Renal pelvis (tissue), 12 donors: ENCODE measurements around the gene SLC10A3. TPM values are rescaled to one million over a fixed set of nuclear protein-coding genes. Genes with fewer than 3 reads are reported as not detected.

ENCODE experiments used
- DNase-seq: peaks from one replicate; pipeline ENCODE4 v3.0.0-alpha.2; 2013
- long read RNA-seq, 16 experiments: transcript quantifications; one replicate each; lab custom pipeline, GENCODE V29; 2026
- polyA plus RNA-seq, 3 donors: library from polyadenylated mRNA; unstranded; fragments of 120-200 nt; gene quantifications; one replicate each; pipeline ENCODE4 v1.2.1, GENCODE V29; 2013; ENCODE audit not compliant: insufficient read length in 3 of 3

The SLC10A3 gene
- 10 to 100 TPM; 20.0 to 24.1 (median 20.9) TPM for polyA plus RNA-seq
- long read RNA-seq, donor 1, partial matches to known transcripts, result 0 of 3 reads
- long read RNA-seq, donor 1, other reads (novel, unspliced or antisense), result 0 of 3 reads
- long read RNA-seq, donor 2, transcript SLC10A3-201 (2 exons, 2,161 nt), result major isoform, 11 of 14 reads
- long read RNA-seq, donor 2, partial matches to known transcripts, result 0 of 14 reads
- long read RNA-seq, donor 2, other reads (novel, unspliced or antisense), result 0 of 14 reads
- long read RNA-seq, donor 3, transcript SLC10A3-201 (2 exons, 2,161 nt), result major isoform, 5 of 13 reads
- long read RNA-seq, donor 3, partial matches to known transcripts, result 7 of 13 reads
- long read RNA-seq, donor 3, other reads (novel, unspliced or antisense), result 0 of 13 reads
- long read RNA-seq, donor 4, transcript SLC10A3-201 (2 exons, 2,161 nt), result major isoform, 12 of 12 reads
- long read RNA-seq, donor 4, partial matches to known transcripts, result 0 of 12 reads
- long read RNA-seq, donor 4, other reads (novel, unspliced or antisense), result 0 of 12 reads
- long read RNA-seq, donor 5, partial matches to known transcripts, result 0 of 4 reads
- long read RNA-seq, donor 5, other reads (novel, unspliced or antisense), result 0 of 4 reads
- long read RNA-seq, donor 6, partial matches to known transcripts, result 0 of 3 reads
- long read RNA-seq, donor 6, other reads (novel, unspliced or antisense), result 0 of 3 reads
- long read RNA-seq, donor 7, transcript SLC10A3-201 (2 exons, 2,161 nt), result major isoform, 5 of 7 reads
- long read RNA-seq, donor 7, partial matches to known transcripts, result 0 of 7 reads
- long read RNA-seq, donor 7, other reads (novel, unspliced or antisense), result 0 of 7 reads
- long read RNA-seq, donor 8, partial matches to known transcripts, result 0 of 3 reads
- long read RNA-seq, donor 8, other reads (novel, unspliced or antisense), result 0 of 3 reads
- long read RNA-seq, donor 9, transcript SLC10A3-201 (2 exons, 2,161 nt), result major isoform, 10 of 11 reads
- long read RNA-seq, donor 9, partial matches to known transcripts, result 0 of 11 reads
- long read RNA-seq, donor 9, other reads (novel, unspliced or antisense), result 0 of 11 reads
- long read RNA-seq, donor 10, transcript SLC10A3-201 (2 exons, 2,161 nt), result major isoform, 5 of 6 reads
- long read RNA-seq, donor 10, partial matches to known transcripts, result 0 of 6 reads
- long read RNA-seq, donor 10, other reads (novel, unspliced or antisense), result 0 of 6 reads
- long read RNA-seq, donor 11, transcript SLC10A3-201 (2 exons, 2,161 nt), result major isoform, 6 of 13 reads
- long read RNA-seq, donor 11, partial matches to known transcripts, result 7 of 13 reads
- long read RNA-seq, donor 11, other reads (novel, unspliced or antisense), result 0 of 13 reads
- long read RNA-seq, donor 12, transcript SLC10A3-201 (2 exons, 2,161 nt), result major isoform, 14 of 16 reads
- long read RNA-seq, donor 12, partial matches to known transcripts, result 0 of 16 reads
- long read RNA-seq, donor 12, other reads (novel, unspliced or antisense), result 0 of 16 reads
- long read RNA-seq, donor 13, transcript SLC10A3-201 (2 exons, 2,161 nt), result major isoform, 6 of 7 reads
- long read RNA-seq, donor 13, partial matches to known transcripts, result 0 of 7 reads
- long read RNA-seq, donor 13, other reads (novel, unspliced or antisense), result 0 of 7 reads
- long read RNA-seq, donor 14, transcript SLC10A3-201 (2 exons, 2,161 nt), result major isoform, 11 of 13 reads
- long read RNA-seq, donor 14, partial matches to known transcripts, result 0 of 13 reads
- long read RNA-seq, donor 14, other reads (novel, unspliced or antisense), result 0 of 13 reads
- long read RNA-seq, donor 15, transcript SLC10A3-201 (2 exons, 2,161 nt), result major isoform, 9 of 10 reads
- long read RNA-seq, donor 15, partial matches to known transcripts, result 0 of 10 reads
- long read RNA-seq, donor 15, other reads (novel, unspliced or antisense), result 0 of 10 reads
- long read RNA-seq, donor 16, transcript SLC10A3-201 (2 exons, 2,161 nt), result major isoform, 8 of 8 reads
- long read RNA-seq, donor 16, partial matches to known transcripts, result 0 of 8 reads
- long read RNA-seq, donor 16, other reads (novel, unspliced or antisense), result 0 of 8 reads

- DNase-seq, result peak; percentile 90
Observed at GRCh38 chrX:154490414-154491083, at the start of gene SLC10A3. SLC10A3 (minus strand) TSS chrX:154490629; CDS start chrX:154488940, 1,689 bp downstream.

- DNase-seq, result no peak
Observed at GRCh38 chrX:154539077-154539476, 48.6 kb upstream of the SLC10A3 start.

GRCh38 chrX:154535892-154536291 lies 45.5 kb upstream of the SLC10A3 start:
- DNase-seq, result no peak

GRCh38 chrX:154534526-154535322 lies 44.3 kb upstream of the SLC10A3 start:
- DNase-seq, result peak; percentile 67

GRCh38 chrX:154532690-154533089 lies 42.3 kb upstream of the SLC10A3 start:
- no peak for DNase-seq

GRCh38 chrX:154531626-154532025 lies 41.2 kb upstream of the SLC10A3 start:
- DNase-seq, result no peak

- DNase-seq, result no peak
Observed at GRCh38 chrX:154530286-154530685, 39.9 kb upstream of the SLC10A3 start.

GRCh38 chrX:154529206-154529612 lies 38.8 kb upstream of the SLC10A3 start:
- no peak for DNase-seq

- DNase-seq, result peak; percentile 77
Observed at GRCh38 chrX:154526901-154527675, 36.7 kb upstream of the SLC10A3 start.

GRCh38 chrX:154525606-154526490 lies 35.4 kb upstream of the SLC10A3 start:
- DNase-seq, result no peak

GRCh38 chrX:154519389-154519788 lies 29.0 kb upstream of the SLC10A3 start:
- no peak for DNase-seq

- DNase-seq, result no peak
Observed at GRCh38 chrX:154517101-154517781, 26.8 kb upstream of the SLC10A3 start.

- peak; percentile 73 for DNase-seq
Observed at GRCh38 chrX:154516656-154517100, 26.2 kb upstream of the SLC10A3 start.

GRCh38 chrX:154515966-154516655 lies 25.7 kb upstream of the SLC10A3 start, which contains the start of gene FAM3A:
FAM3A (minus strand) TSS chrX:154516232; CDS start chrX:154515772, 460 bp downstream.
- peak; percentile 88 for DNase-seq
